HL-60 (cell line): Measurements from ENCODE around the gene MTFR1L.

Source experiments
- DNase-seq, 2 experiments: peaks; one replicate each; pipeline ENCODE4 v3.0.0-alpha.2; 2010 to 2020; ENCODE audit warnings: low read depth in 1 of 2, low spot score in 1 of 2
- H3K27ac ChIP-seq: fragments of 250-450 bp; sonication (Bioruptor Pico); replicated peaks from 2 replicates; pipeline ENCODE4 v1.5.1; 2020; ENCODE audit warnings: mild to moderate bottlenecking, moderate library complexity
- H3K27me3 ChIP-seq: fragments of 250-450 bp; sonication (Bioruptor Pico); 2 replicates; pipeline ENCODE4 v1.5.1; 2021; ENCODE audit warnings: mild to moderate bottlenecking, moderate library complexity; ENCODE audit not compliant: insufficient read depth, poor library complexity, severe bottlenecking
- H3K4me3 ChIP-seq: replicated peaks from 2 replicates; pipeline ENCODE4 v1.5.1; 2011; ENCODE audit warnings: mild to moderate bottlenecking, control low read depth, low read length; ENCODE audit not compliant: insufficient read depth
- GABPA ChIP-seq: IDR thresholded peaks from 2 replicates; pipeline ENCODE4 v1.6.1; 2012; ENCODE audit warnings: low read depth
- POLR2AphosphoS5 ChIP-seq: IDR thresholded peaks from 2 replicates; pipeline ENCODE4 v1.6.1; 2012; ENCODE audit warnings: low read depth
- REST ChIP-seq: IDR thresholded peaks from 2 replicates; pipeline ENCODE4 v1.6.1; 2012; ENCODE audit warnings: low read depth; ENCODE audit not compliant: insufficient replicate concordance
- SPI1 ChIP-seq: IDR thresholded peaks from 2 replicates; pipeline ENCODE4 v1.6.1; 2012; ENCODE audit warnings: low read depth, mild to moderate bottlenecking, borderline replicate concordance
- TF ChIP-seq, protein P1 (sequence below): IDR thresholded peaks from one replicate; pipeline ENCODE4 v1.5.1; 2011; ENCODE audit warnings: low read length, control low read depth, inconsistent platforms; ENCODE audit not compliant: insufficient read depth

The MTFR1L gene

DNA sequence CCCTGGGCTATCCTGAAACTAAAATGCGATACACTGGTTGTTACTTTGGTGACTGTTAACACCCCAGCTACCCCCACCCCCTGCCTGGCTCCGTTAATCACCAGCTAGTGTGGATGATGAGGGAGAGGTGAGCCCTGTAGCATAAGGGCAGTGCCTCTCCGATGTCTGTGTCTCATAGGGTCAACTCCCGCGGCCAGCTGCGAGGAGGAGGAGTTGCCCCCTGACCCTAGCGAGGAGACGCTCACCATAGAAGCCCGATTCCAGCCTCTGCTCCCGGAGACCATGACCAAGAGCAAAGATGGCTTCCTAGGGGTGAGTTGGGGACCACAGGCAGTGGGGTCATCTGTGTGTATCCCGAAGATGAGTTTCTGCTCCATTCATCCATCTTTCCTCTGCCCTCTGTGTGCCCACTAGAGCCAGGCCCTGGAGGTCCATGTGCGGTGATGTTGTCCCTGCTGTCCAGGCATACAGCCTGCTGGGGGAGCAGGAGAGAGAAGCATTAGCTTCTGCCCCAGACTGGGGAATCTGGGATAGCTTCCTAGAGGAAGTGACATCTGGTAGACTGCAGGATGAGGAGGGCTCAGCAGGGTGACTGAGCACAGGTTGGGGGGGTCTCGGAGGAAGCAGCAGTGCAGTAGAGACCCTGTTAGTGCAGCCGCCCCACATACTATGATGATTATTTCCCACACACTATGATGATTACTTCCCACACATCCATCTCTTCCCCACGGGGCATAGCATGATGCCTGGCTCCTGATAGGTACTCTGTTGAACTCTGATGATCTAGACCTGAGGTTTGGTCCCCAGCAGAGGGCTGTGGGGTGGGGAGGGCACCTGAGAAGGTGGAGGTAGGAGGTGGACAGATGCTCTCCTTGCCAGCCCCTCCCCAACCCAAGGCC is 14.5 kb upstream of the MTFR1L start:
- H3K27me3 ChIP-seq: no peaks in the 10 kb centered on the region
- no peak for TF ChIP-seq REST
- no peak for TF ChIP-seq POLR2AphosphoS5
- no peak for TF ChIP-seq SPI1
- no peak for TF ChIP-seq GABPA
- TF ChIP-seq, protein P1, sequence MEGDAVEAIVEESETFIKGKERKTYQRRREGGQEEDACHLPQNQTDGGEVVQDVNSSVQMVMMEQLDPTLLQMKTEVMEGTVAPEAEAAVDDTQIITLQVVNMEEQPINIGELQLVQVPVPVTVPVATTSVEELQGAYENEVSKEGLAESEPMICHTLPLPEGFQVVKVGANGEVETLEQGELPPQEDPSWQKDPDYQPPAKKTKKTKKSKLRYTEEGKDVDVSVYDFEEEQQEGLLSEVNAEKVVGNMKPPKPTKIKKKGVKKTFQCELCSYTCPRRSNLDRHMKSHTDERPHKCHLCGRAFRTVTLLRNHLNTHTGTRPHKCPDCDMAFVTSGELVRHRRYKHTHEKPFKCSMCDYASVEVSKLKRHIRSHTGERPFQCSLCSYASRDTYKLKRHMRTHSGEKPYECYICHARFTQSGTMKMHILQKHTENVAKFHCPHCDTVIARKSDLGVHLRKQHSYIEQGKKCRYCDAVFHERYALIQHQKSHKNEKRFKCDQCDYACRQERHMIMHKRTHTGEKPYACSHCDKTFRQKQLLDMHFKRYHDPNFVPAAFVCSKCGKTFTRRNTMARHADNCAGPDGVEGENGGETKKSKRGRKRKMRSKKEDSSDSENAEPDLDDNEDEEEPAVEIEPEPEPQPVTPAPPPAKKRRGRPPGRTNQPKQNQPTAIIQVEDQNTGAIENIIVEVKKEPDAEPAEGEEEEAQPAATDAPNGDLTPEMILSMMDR: no peak
- H3K4me3 ChIP-seq: no peak overlapping the region
- H3K27ac ChIP-seq: no peak overlapping the region
- no peak for DNase-seq

DNA sequence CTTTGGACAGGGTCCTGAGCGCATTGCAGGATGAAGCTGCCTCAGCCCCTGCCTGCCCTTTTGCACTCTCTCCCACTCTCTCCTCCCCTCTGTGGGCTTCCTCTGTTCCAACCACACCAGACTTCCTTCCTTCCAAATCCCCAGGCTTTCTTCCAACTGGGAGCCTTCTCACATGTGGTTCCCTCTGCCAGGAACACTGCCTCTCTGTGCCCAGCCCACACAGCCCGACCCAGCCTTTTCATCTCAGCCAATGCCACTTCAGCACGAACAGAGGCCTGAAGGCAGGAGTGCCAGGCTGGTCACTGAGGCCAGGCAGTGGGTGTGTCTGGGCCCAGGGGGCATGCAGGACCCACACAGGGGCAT is 13.9 kb upstream of the MTFR1L start:
- no peak overlapping the region for H3K4me3 ChIP-seq
- no peak overlapping the region for H3K27ac ChIP-seq
- no peaks in the 10 kb centered on the region for H3K27me3 ChIP-seq
- no peak for DNase-seq
- TF ChIP-seq, protein P1: no peak
- TF ChIP-seq POLR2AphosphoS5 (no peak), SPI1 (no peak), GABPA (no peak), REST (no peak)

DNA sequence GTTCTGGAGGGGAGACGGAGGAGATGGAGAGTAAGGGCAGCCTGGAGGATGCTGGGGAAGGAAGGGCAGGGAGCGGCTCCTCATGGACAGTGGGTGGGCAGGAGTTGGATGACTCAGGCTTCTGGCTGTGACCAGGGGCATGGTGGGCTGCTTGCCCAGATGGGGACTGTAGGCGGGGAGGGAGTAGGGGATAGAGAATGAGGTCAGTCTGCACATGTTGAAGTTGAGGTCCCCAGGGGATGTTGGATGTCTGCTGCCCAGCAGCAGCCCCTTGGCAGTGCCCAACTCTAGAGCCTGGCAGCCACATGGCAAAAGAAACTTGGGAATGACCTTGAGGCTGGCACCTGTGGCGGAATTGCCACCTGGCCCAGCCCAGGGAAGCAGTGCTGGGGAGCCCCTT is 13.3 kb upstream of the MTFR1L start:
- no peak overlapping the region for H3K4me3 ChIP-seq
- no peak overlapping the region for H3K27ac ChIP-seq
- TF ChIP-seq REST (no peak), GABPA (no peak), POLR2AphosphoS5 (no peak), SPI1 (no peak)
- TF ChIP-seq, protein P1: no peak
- no peak for DNase-seq
- no peaks in the 10 kb centered on the region for H3K27me3 ChIP-seq
